ENCODE data around the gene PTPN3. TPM values are rescaled to one million over a fixed set of nuclear protein-coding genes. Genes with fewer than 3 reads are reported as not detected.

Gene PTPN3
- total and polyA plus RNA-seq, 2 experiments from 2014 or later: 1.4 to 2.6 TPM

DNA sequence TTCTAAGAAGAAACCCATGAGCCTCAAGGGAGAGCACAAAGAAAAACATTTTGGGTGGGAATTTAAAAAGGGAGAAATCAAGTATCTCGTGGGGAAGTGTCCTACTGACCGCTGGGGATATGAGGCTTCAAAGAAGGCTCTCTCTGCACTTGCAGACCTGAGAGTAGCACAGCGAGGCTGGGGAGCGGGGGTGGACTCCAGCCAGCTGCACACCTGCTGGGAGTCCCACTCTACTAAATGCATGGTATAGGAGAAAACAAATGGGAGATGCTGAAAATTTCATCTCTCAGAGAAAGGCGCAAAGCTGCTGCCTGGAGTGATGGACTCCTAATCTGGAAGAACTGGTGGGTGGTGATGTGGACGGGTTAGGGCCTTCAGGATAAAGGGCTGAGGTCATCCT is 110.3 kb downstream of the PTPN3 start (continued):
- no peak for TF ChIP-seq EZH2 (IDR thresholded peaks at IDR 0.05; ENCODE audit: low read depth, unreplicated experiment)
- no peak for TF ChIP-seq NANOG (IDR thresholded peaks at IDR 0.05; ENCODE audit: borderline replicate concordance)
- no peak for TF ChIP-seq JUNB (IDR thresholded peaks at IDR 0.05; ENCODE audit: unreplicated experiment)
- no peak for TF ChIP-seq ETS1 (IDR thresholded peaks at IDR 0.05)

GRCh38 chr9:109387206-109387605 is 110.9 kb downstream of the PTPN3 start:
- H3K9me2 ChIP-seq (ENCODE audit: insufficient read depth): no peaks in the 10 kb centered on the region
- no peak overlapping the region for H3K4me3 Mint-ChIP-seq
- H3K36me3 ChIP-seq (ENCODE audit: insufficient read depth): no peaks in the 10 kb centered on the region
- H3K4me3 ChIP-seq: no peak overlapping the region
- H3K4me2 ChIP-seq: no peak overlapping the region
- peaks cover 4% of the 10 kb centered on the region for H3K27me3 Mint-ChIP-seq (ENCODE audit: insufficient read depth, low read depth, poor library complexity)
- H3K9me3 Mint-ChIP-seq: no peaks in the 10 kb centered on the region
- H3K4me1 ChIP-seq (ENCODE audit: insufficient read depth): no peaks in the 10 kb centered on the region
- peaks cover 10% of the 10 kb centered on the region; the same call in 2 of the 3 replicates for H3K4me1 Mint-ChIP-seq
- no peak for DNase-seq (ENCODE audit: low spot score)
- H3K27me3 ChIP-seq (ENCODE audit: insufficient read depth): no peaks in the 10 kb centered on the region
- no peaks in the 10 kb centered on the region for H3K79me2 ChIP-seq (replicated peaks; ENCODE audit: insufficient read depth)
- ATAC-seq: no peak
- no peaks in the 10 kb centered on the region for H4K20me1 ChIP-seq (replicated peaks; ENCODE audit: insufficient read depth)
- no peak overlapping the region for H3K27ac ChIP-seq (ENCODE audit: low read depth)
- no peak overlapping the region for H3K27ac Mint-ChIP-seq
- 0 out of 2 replicates have a peak, but pooled peaks cover 3% of the 10 kb centered on the region for H3F3A ChIP-seq (replicated peaks; ENCODE audit: low read depth)
- no peaks in the 10 kb centered on the region; the same call in 2 of the 3 replicates for H3K36me3 Mint-ChIP-seq (ENCODE audit: low read depth)
- no peak overlapping the region for H2AFZ ChIP-seq
- no peak for TF ChIP-seq ZNF331 (CRISPR knock-in tag; IDR thresholded peaks at IDR 0.05; ENCODE audit: low read depth)
- no peak for TF ChIP-seq EZH2 (IDR thresholded peaks at IDR 0.05; ENCODE audit: low read depth, unreplicated experiment)
- TF ChIP-seq STAT1 (IDR thresholded peaks at IDR 0.05; ENCODE audit: unreplicated experiment): no peak
- no peak for TF ChIP-seq EZH2phosphoT487 (IDR thresholded peaks at IDR 0.05; ENCODE audit: unreplicated experiment)
- TF ChIP-seq JUNB (IDR thresholded peaks at IDR 0.05; ENCODE audit: unreplicated experiment): no peak
- TF ChIP-seq ETS1 (IDR thresholded peaks at IDR 0.05): no peak
- no peak for TF ChIP-seq NANOG (IDR thresholded peaks at IDR 0.05; ENCODE audit: borderline replicate concordance)
- TF ChIP-seq, protein P1, sequence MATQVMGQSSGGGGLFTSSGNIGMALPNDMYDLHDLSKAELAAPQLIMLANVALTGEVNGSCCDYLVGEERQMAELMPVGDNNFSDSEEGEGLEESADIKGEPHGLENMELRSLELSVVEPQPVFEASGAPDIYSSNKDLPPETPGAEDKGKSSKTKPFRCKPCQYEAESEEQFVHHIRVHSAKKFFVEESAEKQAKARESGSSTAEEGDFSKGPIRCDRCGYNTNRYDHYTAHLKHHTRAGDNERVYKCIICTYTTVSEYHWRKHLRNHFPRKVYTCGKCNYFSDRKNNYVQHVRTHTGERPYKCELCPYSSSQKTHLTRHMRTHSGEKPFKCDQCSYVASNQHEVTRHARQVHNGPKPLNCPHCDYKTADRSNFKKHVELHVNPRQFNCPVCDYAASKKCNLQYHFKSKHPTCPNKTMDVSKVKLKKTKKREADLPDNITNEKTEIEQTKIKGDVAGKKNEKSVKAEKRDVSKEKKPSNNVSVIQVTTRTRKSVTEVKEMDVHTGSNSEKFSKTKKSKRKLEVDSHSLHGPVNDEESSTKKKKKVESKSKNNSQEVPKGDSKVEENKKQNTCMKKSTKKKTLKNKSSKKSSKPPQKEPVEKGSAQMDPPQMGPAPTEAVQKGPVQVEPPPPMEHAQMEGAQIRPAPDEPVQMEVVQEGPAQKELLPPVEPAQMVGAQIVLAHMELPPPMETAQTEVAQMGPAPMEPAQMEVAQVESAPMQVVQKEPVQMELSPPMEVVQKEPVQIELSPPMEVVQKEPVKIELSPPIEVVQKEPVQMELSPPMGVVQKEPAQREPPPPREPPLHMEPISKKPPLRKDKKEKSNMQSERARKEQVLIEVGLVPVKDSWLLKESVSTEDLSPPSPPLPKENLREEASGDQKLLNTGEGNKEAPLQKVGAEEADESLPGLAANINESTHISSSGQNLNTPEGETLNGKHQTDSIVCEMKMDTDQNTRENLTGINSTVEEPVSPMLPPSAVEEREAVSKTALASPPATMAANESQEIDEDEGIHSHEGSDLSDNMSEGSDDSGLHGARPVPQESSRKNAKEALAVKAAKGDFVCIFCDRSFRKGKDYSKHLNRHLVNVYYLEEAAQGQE (IDR thresholded peaks at IDR 0.05; ENCODE audit: unreplicated experiment): no peak
- no peak for TF ChIP-seq ZNF462 (CRISPR knock-in tag; IDR thresholded peaks at IDR 0.05)
- no peak for TF ChIP-seq CREB1 (CRISPR knock-in tag; IDR thresholded peaks at IDR 0.05; ENCODE audit: low read depth)
- no peak for TF ChIP-seq CTCF (conservative IDR thresholded peaks at IDR 0.05; ENCODE audit: low read depth in 2 of 2)
